GM12872 (cell line): ENCODE measurements around the gene APOBEC3C.
A peak's percentile ranks its signal among the peaks of the same experiment; 100 is the strongest.

Experiments
- TF ChIP-seq, protein P1 (sequence below): IDR thresholded peaks from 3 replicates; pipeline ENCODE4 v1.5.1; 2011; ENCODE audit warnings: low read depth, mild to moderate bottlenecking, low read length, moderate library complexity; ENCODE audit not compliant: insufficient read depth

APOBEC3C gene

DNA sequence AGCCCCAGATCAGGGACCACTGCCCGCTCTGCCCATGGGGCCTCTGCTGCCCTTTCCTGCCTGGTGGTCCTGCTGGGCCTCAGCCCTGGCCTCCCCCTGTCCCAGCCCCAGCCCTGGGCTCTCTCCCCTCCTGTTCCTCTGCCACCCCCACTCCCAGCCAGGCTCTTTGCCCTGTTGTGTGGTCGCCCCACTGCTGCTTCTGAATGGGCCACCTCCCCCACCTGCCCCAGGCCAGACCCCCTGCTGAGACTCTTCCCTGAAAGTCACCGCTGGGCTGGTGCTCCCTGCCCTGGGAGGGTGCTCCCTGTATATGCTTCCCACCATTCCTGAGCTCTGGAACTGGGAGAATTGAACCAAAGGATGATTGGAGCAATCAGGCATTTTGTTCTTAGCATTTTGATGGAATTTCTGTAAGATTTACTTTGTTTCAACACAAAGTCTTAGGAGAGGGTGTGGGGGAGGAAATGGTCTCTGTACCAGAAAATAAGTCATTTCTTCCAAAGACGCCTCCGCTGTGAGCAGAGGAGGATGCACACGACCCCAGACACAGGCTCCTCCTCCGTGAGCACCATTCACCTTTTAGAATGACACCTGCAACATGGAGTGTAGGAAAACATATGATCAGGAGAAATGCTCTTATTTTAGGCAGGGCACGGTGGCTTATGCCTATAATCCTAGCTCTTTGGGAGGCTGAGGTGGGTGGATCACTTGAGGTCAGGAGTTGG lies 26.7 kb upstream of the APOBEC3C start:
- TF ChIP-seq, protein P1, sequence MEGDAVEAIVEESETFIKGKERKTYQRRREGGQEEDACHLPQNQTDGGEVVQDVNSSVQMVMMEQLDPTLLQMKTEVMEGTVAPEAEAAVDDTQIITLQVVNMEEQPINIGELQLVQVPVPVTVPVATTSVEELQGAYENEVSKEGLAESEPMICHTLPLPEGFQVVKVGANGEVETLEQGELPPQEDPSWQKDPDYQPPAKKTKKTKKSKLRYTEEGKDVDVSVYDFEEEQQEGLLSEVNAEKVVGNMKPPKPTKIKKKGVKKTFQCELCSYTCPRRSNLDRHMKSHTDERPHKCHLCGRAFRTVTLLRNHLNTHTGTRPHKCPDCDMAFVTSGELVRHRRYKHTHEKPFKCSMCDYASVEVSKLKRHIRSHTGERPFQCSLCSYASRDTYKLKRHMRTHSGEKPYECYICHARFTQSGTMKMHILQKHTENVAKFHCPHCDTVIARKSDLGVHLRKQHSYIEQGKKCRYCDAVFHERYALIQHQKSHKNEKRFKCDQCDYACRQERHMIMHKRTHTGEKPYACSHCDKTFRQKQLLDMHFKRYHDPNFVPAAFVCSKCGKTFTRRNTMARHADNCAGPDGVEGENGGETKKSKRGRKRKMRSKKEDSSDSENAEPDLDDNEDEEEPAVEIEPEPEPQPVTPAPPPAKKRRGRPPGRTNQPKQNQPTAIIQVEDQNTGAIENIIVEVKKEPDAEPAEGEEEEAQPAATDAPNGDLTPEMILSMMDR, result no peak

DNA sequence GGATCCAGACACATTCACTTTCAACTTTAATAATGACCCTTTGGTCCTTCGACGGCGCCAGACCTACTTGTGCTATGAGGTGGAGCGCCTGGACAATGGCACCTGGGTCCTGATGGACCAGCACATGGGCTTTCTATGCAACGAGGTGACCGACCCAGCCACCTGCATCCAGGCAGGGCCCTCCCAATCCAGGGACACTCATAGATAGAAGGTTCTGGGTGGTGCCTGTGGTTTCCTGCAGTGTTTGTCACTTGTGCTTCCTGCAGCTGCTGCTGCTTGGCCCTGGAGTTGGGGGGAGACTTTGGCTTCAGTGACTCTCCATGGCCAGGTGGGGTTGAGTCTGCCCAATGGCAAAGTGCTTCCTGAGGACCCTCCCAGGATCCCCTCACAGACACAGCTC lies 24.6 kb upstream of the APOBEC3C start:
- TF ChIP-seq, protein P1, result no peak

DNA sequence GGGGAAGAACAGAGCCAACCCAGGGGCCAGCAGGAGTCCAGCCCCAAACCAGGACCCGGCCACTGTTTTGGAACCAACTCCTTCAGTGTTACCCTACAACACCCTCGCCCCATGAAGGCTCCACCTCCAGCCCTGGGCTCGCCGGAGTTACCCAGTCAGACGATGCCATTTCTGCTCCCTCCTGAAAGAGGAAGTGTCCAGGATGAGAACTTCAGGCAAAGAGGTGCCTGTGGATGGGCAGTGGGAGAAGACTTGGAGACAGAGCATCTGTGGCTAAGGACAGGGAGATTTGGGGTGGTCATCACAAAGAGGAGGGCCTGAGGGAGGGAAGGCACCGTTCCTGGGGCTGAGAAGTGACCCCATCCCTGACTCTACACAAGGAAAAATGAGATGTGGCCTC lies 18.0 kb upstream of the APOBEC3C start:
- TF ChIP-seq, protein P1, result no peak

DNA sequence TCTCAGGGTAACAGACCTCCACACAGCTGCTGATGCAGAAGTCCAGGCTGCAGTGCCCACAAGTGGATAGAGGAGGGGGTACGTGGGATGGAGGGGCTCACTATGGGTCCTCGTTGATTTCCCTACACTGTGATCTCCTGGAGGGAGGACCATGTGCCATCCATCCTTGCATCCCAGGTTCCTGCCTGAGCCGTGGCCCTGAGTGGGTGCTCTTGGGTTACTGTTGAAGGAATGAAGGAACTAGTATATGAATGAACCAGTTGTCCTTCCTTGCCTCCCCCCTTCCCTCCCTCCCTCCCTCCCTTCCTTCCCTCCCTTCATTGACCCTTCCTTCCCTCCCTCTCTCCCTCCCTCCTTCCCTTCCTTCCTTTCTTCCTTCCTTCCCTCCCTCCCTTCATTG lies 16.5 kb upstream of the APOBEC3C start:
- TF ChIP-seq, protein P1, result no peak

DNA sequence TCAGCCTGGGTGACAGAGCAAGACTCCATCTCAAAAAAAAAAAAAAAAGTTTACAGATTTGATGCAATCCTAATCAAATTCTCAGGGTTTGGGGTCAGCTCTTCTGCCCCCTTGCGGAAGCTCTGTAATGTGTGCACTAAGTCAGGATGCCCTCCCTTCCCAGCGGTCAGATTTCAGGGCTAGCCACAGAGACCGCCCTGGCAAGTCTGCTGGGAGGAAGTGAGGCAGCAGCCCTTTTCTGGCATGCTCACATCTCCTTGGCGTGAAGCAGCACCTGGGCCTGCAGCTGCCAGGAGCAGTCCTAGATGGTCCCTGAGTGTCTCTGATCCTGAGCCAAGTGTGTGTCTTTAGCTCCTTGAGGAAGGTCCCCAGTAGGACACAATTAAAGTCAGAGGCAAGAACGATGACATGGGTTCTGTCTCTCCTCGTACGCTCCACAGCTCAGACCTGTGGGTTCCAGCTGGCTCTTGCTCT lies 10.9 kb upstream of the APOBEC3C start:
- TF ChIP-seq, protein P1, result peak; percentile 82

DNA sequence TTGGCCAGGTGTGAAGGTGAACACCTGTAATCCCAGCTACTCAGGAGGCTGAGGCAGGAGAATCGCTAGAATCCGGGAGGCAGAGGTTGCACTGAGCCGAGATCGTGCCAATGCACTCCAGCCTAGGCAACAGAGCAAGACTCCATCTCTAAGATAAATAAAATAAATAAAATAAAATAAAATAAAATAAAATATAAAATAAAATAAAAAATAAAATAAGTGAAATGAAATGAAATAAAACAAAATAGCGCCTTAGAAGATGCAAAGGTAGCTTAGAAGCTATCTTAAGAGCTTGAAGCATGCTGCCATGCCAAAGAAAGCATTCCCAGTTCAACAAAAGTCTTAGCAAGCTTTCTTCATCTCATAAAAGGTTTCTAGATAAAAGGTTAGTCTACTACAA lies 6.9 kb upstream of the APOBEC3C start:
- TF ChIP-seq, protein P1, result no peak

DNA sequence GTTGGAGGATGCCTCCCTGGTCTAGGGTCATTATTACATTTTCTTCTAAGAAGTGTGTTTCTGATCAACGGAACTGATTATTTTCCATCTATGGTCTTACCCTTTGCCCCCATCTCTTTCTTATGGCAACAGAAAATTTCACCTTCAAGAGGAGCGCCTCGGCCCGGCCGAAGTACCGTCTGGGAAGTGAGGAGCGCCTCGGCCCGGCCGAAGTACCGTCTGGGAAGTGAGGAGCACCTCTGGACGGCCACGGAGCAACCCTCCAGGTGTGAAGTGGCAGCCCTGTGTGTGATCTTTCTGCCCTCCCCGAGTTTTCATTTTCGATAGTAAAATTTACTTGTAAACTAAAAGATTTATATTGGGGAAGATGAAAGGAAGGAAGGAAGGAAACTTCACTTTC lies 3.1 kb upstream of the APOBEC3C start:
- TF ChIP-seq, protein P1, result no peak
